IgD-negative memory B cell (primary cell): Measurements from ENCODE around the gene NNT. TPM values are rescaled to one million over a fixed set of nuclear protein-coding genes. Genes with fewer than 3 reads are reported as not detected.
"Not testable (repeated sequence)": the region's sequence is repeated elsewhere in the genome, so short reads cannot be mapped to it uniquely, and the experiment has no call there.

Experiments
- H3K27ac Mint-ChIP-seq, 3 donors: one replicate each; pipeline ENCODE4 v1.8.0; 2020 to 2022; ENCODE audit warnings: mild to moderate bottlenecking in 3 of 3, mixed read lengths in 3 of 3, moderate library complexity in 1 of 3
- H3K27me3 Mint-ChIP-seq: one replicate; pipeline ENCODE4 v1.8.0; 2021; ENCODE audit warnings: mixed read lengths
- H3K36me3 Mint-ChIP-seq: one replicate; pipeline ENCODE4 v1.8.0; 2020; ENCODE audit warnings: mild to moderate bottlenecking, mixed read lengths
- H3K4me1 Mint-ChIP-seq, 3 donors: one replicate each; pipeline ENCODE4 v1.8.0; 2020 to 2022; ENCODE audit warnings: mixed read lengths in 3 of 3, mild to moderate bottlenecking in 1 of 3
- H3K4me3 Mint-ChIP-seq, 4 donors: one replicate each; pipeline ENCODE4 v1.8.0; 2020 to 2022; ENCODE audit warnings: mild to moderate bottlenecking in 4 of 4, mixed read lengths in 4 of 4, moderate library complexity in 3 of 4
- H3K9me3 Mint-ChIP-seq, 3 donors: one replicate each; pipeline ENCODE4 v1.8.0; 2020 to 2021; ENCODE audit warnings: mixed read lengths in 3 of 3, mild to moderate bottlenecking in 1 of 3
- polyA plus RNA-seq: library from polyadenylated mRNA; unstranded; fragments of 300-500 nt; fragmentation: Illumina TruSeq; gene quantifications from one replicate; pipeline ENCODE4 v1.2.3, GENCODE V29; 2021

NNT gene
- polyA plus RNA-seq, 1 donor from 2014 or later: 37.3 TPM

GRCh38 chr5:43712081-43712480, 109.1 kb downstream of the NNT start:
- H3K27me3 Mint-ChIP-seq: no peaks in the 10 kb centered on the region
- H3K36me3 Mint-ChIP-seq: no peaks in the 10 kb centered on the region
- H3K4me1 Mint-ChIP-seq: no peaks in the 10 kb centered on the region
- H3K9me3 Mint-ChIP-seq: no peaks in the 10 kb centered on the region
- H3K27ac Mint-ChIP-seq: no peak overlapping the region
- no peak overlapping the region for H3K4me3 Mint-ChIP-seq

DNA sequence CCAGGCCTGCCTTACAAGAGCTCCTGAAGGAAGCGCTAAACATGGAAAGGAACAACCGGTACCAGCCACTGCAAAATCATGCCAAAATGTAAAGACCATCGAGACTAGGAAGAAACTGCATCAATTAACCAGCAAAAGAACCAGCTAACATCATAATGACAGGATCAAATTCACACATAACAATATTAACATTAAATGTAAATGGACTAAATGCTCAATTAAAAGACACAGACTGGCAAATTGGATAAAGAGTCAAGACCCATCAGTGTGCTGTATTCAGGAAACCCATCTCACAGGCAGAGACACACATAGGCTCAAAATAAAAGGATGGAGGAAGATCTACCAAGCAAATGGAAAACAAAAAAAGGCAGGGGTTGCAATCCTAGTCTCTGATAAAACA, 116.8 kb downstream of the NNT start:
- not testable (repeated sequence) for H3K27ac Mint-ChIP-seq, H3K4me1 Mint-ChIP-seq, H3K36me3 Mint-ChIP-seq, H3K9me3 Mint-ChIP-seq, H3K27me3 Mint-ChIP-seq
- H3K4me3 Mint-ChIP-seq: peak overlapping the region in 1 of 4 donors; percentile 28

- Mint-ChIP-seq H3K4me3 (no peak overlapping the region), H3K4me1 (peaks cover 0 to 3% (median 0%) of the 10 kb centered on the region in 3 donors), H3K27ac (no peak overlapping the region), H3K36me3 (no peaks in the 10 kb centered on the region), H3K9me3 (peaks cover 0 to 2% (median 0%) of the 10 kb centered on the region in 3 donors), H3K27me3 (no peaks in the 10 kb centered on the region)
Observed at GRCh38 chr5:43728581-43728980, 125.6 kb downstream of the NNT start.

GRCh38 chr5:43729846-43730478, 127.0 kb downstream of the NNT start:
- Mint-ChIP-seq H3K4me1 (peaks cover 0 to 3% (median 0%) of the 10 kb centered on the region in 3 donors), H3K36me3 (no peaks in the 10 kb centered on the region), H3K27me3 (no peaks in the 10 kb centered on the region), H3K4me3 (no peak overlapping the region), H3K9me3 (no peaks in the 10 kb centered on the region), H3K27ac (no peak overlapping the region)

GRCh38 chr5:43730832-43731342, 127.9 kb downstream of the NNT start:
- no peaks in the 10 kb centered on the region for H3K4me1 Mint-ChIP-seq
- no peaks in the 10 kb centered on the region for H3K27me3 Mint-ChIP-seq
- H3K4me3 Mint-ChIP-seq: no peak overlapping the region
- no peak overlapping the region for H3K27ac Mint-ChIP-seq
- H3K9me3 Mint-ChIP-seq: no peaks in the 10 kb centered on the region
- no peaks in the 10 kb centered on the region for H3K36me3 Mint-ChIP-seq

DNA sequence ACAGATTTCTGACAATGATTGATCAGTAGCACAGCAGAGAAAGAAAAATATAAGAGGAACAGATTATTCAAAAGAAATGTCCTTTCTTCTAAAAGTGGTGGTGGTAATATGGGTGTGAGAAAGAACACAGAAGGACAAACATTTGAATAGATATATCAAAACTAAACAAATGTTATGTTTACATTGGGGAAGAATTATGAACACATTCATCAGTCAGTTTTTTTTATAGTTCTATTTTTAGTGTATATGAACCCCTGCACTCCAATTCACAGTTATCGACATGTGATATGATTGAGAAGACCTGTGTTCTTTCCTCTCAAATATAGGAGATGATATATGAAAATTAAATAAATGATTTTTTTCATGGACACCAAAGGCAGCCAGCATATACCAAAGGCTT, 128.6 kb downstream of the NNT start:
- H3K9me3 Mint-ChIP-seq: no peaks in the 10 kb centered on the region
- no peaks in the 10 kb centered on the region for H3K36me3 Mint-ChIP-seq

GRCh38 chr5:43745923-43746548, 143.1 kb downstream of the NNT start:
- H3K27ac Mint-ChIP-seq: not testable (repeated sequence)

More for the DNA sequence above, 128.6 kb downstream of the NNT start:
- H3K4me3 Mint-ChIP-seq: peak overlapping the region in 1 of 4 donors; percentile 4
- no peak overlapping the region for H3K27ac Mint-ChIP-seq
- H3K4me1 Mint-ChIP-seq: no peaks in the 10 kb centered on the region
- H3K27me3 Mint-ChIP-seq: no peaks in the 10 kb centered on the region

DNA sequence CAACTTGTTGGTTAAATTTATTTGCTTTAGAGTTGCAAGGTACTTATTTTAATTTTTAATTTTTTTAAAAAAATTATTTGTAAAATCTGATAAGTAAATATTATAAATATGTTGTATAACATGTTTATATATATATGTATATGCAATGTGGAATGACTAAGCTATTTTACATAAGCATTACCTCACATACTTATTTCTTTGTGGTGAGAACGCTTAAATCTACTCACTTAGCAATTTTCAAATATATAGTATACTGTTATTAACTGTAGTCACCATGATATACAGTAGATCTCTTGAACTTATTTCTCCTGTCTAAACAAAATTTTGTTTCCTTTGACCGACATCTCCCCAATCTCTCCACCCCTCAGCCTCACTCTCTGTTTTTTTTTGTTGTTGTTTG, 147.8 kb downstream of the NNT start:
- no peaks in the 10 kb centered on the region for H3K36me3 Mint-ChIP-seq
- H3K4me3 Mint-ChIP-seq: no peak overlapping the region
- no peak overlapping the region for H3K27ac Mint-ChIP-seq
- H3K9me3 Mint-ChIP-seq: peaks cover 0 to 6% (median 3%) of the 10 kb centered on the region in 3 donors
- H3K4me1 Mint-ChIP-seq: no peaks in the 10 kb centered on the region
- H3K27me3 Mint-ChIP-seq: no peaks in the 10 kb centered on the region

More at GRCh38 chr5:43745923-43746548, 143.1 kb downstream of the NNT start:
- not testable (repeated sequence) for H3K4me3 Mint-ChIP-seq, H3K27me3 Mint-ChIP-seq, H3K36me3 Mint-ChIP-seq, H3K4me1 Mint-ChIP-seq, H3K9me3 Mint-ChIP-seq

GRCh38 chr5:43753069-43753468, 150.1 kb downstream of the NNT start:
- Mint-ChIP-seq H3K27ac (no peak overlapping the region), H3K9me3 (peaks cover 2 to 10% (median 8%) of the 10 kb centered on the region in 3 donors), H3K4me3 (no peak overlapping the region), H3K4me1 (no peaks in the 10 kb centered on the region), H3K27me3 (no peaks in the 10 kb centered on the region), H3K36me3 (peaks cover 2% of the 10 kb centered on the region)

Other genes starting within 250 kb of the NNT start
- 13.1 TPM for gene CCL28, start 190.8 kb upstream of the NNT start, polyA plus RNA-seq
- gene TMEM267, start 119.3 kb upstream of the NNT start, polyA plus RNA-seq: 21.2 TPM
- 0.74 TPM for gene C5orf34, start 88.0 kb upstream of the NNT start, polyA plus RNA-seq
- 35.8 TPM for gene PAIP1, start 46.1 kb upstream of the NNT start, polyA plus RNA-seq